Astrocyte of the spinal cord (primary cell): ENCODE measurements around the gene CBLB.

Experiments
- DNase-seq: peaks from one replicate; pipeline ENCODE4 v3.0.0; 2011; ENCODE audit warnings: low read depth, low spot score
- H3K4me3 ChIP-seq: 2 replicates; pipeline ENCODE4 v1.5.1; 2011; ENCODE audit warnings: low read depth, mild to moderate bottlenecking, low read length, moderate library complexity
- CTCF ChIP-seq: IDR thresholded peaks from 2 replicates; pipeline ENCODE4 v1.5.1; 2012; ENCODE audit warnings: low read depth, mild to moderate bottlenecking, low read length, inconsistent platforms
- in situ Hi-C: cut with HindIII; loops from 2 replicates; pipeline ENCODE4 v1.10.0; 2017; ENCODE audit warnings: low sequenced_read_pairs

CBLB gene

GRCh38 chr3:105639131-105639530 is 229.7 kb downstream of the CBLB start:
- no peak for DNase-seq
- in situ Hi-C loops, result no loop called here
- no peak for TF ChIP-seq CTCF
- no peak overlapping the region for H3K4me3 ChIP-seq

DNA sequence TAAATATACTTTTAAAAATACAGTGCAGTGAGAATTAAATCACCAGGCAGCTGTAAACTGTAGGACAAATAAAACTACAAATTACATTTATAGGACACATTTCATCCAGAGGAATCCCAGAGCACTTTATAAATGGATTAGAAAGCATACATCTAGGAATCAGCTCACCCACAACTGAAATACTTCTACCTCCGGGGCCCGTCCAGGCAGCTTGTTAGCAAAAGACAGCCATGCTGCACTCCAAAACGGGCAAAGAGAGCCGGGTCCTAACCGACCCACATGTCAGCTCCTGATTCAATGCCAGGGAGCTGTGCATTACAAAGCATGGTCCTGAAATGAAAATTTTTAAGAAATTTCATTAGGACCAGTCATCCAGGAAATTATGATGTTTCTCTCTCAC is 234.1 kb downstream of the CBLB start:
- TF ChIP-seq CTCF, result no peak
- DNase-seq, result no peak
- in situ Hi-C loops, result no loop called here
- H3K4me3 ChIP-seq, result no peak overlapping the region

- no peak overlapping the region for H3K4me3 ChIP-seq
- no peak for TF ChIP-seq CTCF
- DNase-seq, result no peak
- in situ Hi-C loops, result no loop called here
Observed at GRCh38 chr3:105629718-105630117, 239.1 kb downstream of the CBLB start.

GRCh38 chr3:105626739-105627138 is 242.1 kb downstream of the CBLB start:
- in situ Hi-C loops, result no loop called here
- DNase-seq, result no peak

DNA sequence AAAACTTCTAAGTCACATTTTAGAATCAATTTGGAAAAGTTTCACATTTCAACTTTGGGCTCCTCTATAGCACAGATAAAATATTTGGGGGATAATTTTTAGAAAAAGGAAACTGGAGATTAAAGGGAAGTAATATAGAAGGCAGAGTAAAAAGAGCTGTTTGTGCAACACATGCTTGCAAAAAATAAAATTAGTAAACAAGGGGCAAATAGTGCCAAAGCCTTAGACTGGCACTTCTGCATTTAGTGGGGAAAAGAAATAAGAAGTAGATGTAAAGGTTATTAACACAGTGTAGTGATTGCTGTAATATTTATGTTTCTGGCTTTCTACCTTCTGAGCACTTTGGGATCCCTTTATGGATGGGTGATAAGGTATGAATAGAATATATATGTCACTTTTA is 246.6 kb downstream of the CBLB start:
- TF ChIP-seq CTCF, result no peak
- H3K4me3 ChIP-seq, result no peak overlapping the region
- no peak for DNase-seq
- in situ Hi-C loops, result no loop called here

More at GRCh38 chr3:105626739-105627138, 242.1 kb downstream of the CBLB start:
- no peak for TF ChIP-seq CTCF
- no peak overlapping the region for H3K4me3 ChIP-seq

GRCh38 chr3:105620236-105620635 is 248.6 kb downstream of the CBLB start:
- in situ Hi-C loops, result no loop called here
- H3K4me3 ChIP-seq, result no peak overlapping the region
- no peak for TF ChIP-seq CTCF
- DNase-seq, result no peak

GRCh38 chr3:105619651-105620050 is 249.2 kb downstream of the CBLB start:
- H3K4me3 ChIP-seq, result no peak overlapping the region
- no peak for TF ChIP-seq CTCF
- no peak for DNase-seq
- in situ Hi-C loops, result no loop called here
